OCI-M2 (cell line): Measurements from ENCODE around the gene CD300LG.
A peak's percentile ranks its signal among the peaks of the same experiment; 100 is the strongest.
"Not testable (repeated sequence)": the region's sequence is repeated elsewhere in the genome, so short reads cannot be mapped to it uniquely, and the experiment has no call there.

Source experiments
- DNase-seq: peaks from one replicate; lab custom pipeline; 2025; ENCODE audit not compliant: unreplicated experiment; lab: John Stamatoyannopoulos, UW

CD300LG gene

DNA sequence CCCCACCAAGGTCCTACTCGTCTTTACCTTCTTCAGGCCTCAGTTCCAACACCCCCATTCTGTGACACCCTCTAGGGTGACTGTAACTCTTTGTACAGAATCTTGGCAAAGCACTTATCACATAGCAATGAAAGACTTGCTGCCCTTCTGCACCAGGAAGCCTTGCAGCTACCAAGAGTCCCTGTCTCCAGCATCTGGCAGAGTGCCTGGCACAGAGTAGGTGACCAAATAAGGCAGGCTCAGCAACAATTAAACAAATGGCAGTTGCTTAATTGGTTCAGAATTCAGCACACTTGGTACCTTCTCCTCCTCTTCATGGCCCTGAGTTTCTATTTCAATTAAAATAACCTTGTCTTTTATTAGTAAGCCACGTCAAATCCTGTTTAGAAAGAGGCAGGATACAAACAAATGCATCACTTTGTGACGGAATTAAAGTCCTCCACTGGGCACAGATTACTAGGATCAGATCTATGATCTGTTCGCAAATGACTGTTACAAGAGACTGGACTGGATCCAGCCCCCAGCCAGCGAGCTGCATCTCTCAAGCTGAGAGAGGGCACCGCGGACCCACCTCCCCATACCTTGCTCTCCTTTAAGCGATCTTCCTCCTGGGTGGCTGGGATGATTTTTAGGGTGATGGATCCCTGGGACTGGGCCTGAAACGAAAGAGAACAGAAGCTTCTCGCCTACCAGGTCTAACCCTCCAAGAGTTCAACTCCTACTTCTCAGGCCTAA, 23.5 kb upstream of the CD300LG start:
- no peak for DNase-seq

DNA sequence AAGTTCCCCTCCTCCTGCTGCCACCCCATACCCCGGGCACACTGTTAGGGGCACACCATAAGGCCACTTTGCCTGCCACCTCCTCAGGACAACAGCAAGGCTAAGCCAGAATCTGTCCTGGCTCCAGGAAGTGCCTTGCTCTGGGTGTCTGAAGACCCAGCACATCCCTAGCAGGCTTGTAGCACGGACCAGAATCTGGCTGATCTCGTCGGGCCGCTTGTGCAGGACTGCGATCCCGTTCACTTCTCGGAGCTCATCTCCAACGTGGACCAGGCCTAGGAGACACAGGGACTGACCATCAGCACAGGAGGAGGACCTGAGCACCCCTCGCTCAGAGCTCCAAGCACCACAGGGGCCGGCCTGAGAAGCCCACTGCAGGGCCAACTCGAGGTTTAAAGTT, 21.4 kb upstream of the CD300LG start:
- no peak for DNase-seq

DNA sequence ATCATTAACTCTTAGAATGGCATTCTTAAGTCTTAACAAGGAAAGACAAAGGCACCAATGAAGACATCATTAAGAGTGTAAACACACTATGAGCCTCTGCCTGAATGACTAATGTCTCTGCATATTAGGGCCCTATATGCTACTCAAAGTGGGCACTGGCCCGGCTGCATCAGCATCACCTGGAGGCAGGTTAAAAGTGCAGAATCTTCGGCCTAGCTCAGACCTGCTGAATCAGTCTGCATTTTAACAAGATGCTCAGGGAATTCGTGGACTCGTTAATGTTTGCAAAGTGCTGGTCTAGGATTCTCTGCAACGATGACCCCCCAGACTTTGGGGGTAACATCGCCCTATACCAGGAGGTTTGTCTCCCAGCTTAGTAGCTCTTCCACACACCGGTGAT, 20.8 kb upstream of the CD300LG start:
- no peak for DNase-seq

DNA sequence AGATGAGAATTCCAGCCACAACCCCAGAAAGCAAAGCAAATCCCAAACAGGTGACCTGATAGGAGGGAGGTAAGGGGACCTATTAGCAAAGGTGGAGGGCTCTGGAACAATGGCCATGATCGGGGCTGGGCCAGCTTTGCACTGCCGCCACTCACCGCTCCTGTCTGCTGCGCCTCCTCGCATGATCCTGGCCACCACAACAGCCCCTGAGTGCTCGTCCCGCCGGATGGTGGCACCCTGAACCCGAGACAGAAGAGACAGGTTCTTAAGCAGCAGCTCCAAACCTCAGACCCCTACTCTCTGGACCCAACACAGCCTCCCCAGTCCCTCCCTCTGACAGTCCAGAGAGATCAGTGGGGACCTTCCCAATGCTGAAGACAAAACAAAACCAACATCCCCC, 19.4 kb upstream of the CD300LG start:
- no peak for DNase-seq

DNA sequence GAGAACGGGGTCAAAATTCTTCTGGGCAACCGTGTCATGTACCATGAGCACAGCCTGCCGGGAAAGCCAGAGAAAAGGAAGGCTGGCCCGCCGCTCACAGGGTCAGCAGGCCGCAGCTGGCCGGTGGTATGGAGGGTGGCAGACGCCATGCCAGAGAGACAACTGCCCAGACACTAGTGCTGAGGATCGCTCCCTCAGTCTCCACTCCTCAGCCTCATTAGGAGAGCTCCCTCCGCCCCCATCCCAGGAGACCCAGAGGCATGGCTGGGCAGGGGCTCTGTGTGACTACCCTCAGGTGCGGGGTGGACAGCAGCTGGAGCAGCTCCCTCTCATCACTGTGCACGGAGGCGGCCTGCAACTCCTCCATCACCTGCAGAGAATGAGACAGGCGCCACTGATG, 17.2 kb upstream of the CD300LG start:
- no peak for DNase-seq

DNA sequence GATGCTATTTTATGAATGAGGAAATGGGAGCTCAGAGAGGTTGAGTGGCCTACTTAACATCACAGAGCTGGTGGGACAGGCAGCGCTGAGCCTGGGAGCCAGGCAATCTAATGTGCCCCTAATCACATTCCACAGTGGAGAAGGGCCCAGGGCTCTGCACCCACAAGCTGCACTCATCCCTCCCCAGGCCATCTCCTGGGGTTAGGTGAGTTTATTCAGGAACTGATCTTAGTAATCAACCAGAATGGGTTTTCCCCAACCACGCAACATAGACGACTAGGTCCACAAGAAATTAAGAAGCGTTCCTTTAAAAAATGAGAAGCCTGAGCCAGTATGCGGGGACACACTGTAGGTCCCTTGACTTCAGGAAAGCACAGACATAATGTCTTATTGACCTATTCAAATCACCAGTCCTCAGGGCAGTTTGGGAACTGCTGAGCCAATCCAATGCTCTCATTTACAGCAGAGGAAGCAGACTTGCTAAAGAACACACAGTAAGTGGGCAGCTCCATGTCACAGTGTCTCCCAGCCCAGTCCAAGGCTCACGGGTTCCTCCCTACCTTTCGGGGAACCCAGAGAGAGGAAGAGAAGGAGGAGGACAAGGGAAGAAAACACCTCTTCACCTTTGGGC, 16.4 kb upstream of the CD300LG start:
- no peak for DNase-seq

DNA sequence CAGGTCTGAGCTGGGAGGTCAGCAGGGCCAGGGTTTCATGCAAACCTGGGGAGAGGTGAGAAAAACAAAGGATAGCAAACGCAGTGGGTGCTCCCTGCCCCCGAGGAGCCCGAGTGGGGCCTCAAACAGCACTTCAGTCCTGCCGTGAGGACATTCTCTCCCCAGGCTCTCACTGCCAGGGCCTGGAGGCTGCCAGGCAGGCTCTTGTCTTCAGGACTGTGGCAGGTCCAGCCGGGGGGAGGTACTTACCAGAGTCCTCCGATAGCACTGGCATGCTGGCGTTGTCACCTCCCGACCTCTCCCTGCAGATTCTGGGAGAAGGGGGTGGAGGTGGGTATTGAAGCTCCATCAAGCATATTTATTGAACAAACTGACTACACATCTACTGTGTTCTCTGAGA, 15.3 kb upstream of the CD300LG start:
- no peak for DNase-seq

DNA sequence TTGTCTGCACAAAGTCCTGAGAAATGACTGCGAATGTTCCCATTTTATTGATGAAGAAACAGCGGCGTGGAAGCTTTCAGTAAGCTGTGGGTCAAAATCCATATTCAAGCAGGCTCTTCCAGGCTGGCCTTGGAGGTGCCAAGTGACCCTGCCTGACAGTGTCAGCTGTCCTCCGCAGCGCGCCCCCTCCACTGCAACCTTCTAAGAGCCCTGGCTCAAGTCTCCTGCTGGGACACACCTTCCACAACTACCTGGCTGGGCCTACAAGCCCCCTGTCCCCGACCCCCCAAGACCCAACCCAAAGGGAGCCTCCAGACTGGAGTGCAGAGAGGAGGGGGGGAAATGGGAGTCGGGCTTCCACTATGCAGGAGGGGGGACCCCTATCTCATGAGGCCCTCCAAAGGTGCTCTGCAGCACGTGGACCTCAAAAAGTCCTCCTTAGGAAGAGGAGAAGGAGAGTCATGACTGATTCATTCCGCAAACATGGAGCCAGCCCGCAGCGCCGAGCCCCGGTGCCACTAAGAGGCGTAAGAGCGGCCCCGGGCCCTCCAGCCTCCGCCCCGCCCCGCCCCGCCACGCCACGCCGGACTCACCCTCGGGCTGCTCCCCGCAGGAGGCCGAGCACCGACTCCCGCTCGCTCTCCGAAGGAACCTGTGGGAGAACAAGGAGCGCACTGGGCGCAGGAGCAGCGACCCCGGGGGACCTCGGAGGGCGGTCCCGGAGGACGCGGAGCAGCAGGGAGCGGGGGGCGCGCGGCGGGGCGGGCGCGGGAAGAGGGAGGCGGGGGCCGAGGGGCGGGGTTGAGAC, 14.6 kb upstream of the CD300LG start:
- no peak for DNase-seq

DNA sequence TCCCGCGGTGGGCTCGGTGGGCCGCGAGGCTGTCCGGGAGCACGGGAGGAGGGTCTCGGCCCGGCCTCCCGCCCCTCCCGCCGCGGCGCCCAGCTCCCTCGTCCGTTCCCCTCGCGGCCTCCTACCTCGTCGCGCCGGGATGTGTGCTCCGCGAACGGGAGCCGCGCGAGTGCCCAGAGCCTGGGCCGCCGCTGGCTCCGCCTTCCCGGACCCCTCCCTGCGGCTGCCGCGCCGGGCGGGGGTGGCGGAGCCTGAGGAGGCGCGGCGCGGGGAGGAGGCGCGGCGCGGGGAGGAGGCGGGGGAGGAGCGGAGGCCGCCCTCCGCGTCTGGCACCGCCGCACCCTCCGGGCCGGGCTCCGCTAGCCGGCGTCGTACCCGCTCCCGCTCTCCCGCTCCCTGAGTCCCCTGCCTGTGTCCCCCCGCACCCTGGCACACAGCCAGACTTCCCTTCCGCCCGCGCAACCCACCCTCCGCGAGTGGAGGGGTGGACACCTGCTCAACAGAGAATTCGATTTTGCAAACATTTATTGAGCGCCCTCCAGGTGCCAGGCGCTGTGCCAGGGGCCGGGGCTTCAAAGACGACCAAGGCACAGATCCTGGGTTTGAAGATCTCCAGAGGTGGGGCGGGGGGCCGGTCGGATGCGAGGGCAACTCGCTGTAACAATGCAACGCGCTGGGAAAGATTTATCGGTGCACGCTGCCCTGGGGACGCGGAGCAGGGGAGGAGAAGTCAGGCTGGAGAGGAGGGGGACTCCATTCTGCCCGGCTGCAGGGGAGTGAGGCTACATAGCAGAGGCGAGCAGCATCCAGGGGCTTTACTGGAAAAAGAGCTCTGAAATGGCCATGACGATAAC, 13.8 kb upstream of the CD300LG start, which contains the start of gene MPP3:
Gene MPP3, minus strand, starts transcription at position 171 of the 854 bp plus-strand sequence. CDS start 1,240 bp downstream, outside the sequence.
- no peak for DNase-seq

DNA sequence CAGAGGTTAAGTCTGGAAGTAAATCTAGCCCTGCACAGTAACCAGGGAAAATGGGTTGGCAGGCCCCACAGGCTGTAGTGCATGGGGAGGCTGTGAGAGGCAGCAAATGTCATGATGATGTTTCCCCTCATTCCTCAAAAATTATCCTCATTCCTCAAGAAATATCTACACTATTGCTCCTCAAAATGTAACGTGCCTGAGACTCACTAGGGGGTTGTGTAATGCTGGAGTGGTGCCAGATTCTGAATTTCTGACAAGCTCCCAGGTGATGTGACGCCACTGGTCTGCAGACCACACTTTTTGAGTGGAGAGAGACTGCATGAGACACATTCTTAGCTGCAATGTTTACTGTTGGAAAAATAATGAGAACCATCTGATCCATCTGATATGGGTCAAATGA, 12.9 kb upstream of the CD300LG start:
- no peak for DNase-seq

DNA sequence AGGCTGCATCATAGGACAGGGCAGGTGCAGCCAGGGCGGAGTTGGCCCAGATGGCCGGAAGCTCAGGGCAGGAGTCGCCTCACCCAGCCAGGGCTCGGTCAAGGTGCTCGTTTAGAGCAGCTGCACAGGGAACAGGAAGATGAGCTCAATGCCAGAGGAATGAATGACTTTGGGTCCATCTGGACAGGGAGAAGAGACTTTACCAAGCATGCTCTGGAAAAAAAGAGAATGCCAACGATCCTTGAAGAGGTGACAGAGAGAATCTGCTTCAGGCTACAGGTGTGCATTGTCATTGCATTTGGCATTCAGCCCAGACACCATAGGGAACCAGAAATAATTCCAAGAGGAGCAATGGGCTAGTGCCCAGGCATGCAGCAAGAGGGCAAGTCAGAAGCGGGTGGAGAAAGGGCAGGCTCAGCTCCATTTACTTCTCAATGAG, 7.3 kb upstream of the CD300LG start:
- no peak for DNase-seq

DNA sequence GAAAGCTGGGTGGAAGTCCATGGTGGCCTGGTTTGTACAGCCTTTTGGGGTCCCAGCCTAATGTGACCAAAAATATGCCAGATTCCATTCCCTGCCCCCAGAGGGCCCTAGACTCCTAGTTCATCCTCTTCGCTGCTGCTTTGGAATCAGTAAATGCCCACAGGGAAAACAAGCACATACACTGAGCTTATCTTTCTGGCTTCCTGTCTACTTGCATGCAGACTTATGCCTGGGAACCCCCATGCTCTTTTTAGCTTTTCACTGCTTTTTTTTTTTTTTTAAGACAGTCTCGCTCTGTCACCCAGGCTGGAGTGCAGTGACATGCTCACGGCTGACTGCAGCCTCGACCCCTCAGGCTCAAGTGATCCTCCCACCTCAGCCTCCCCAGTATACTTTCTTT, 6.2 kb upstream of the CD300LG start:
- DNase-seq = peak; percentile 53

DNA sequence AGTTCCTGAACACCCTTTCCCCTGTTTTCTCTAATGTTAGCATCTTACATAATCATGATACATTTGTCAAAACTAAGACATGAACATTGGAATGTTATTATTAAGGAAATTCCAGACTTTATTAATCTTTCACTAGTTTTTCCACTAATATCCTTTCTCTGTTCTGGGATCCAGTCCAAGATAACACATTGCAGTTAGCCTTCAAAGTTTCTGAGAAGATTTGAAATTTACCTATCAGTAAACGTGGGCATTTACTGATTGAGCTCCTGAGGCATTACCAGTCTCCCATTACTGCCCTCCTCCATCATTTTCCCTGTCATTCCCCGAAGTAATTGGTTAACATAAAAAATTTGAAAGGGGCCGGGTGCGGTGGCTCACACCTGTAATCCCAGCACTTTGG, 5.7 kb upstream of the CD300LG start:
- DNase-seq = no peak

DNA sequence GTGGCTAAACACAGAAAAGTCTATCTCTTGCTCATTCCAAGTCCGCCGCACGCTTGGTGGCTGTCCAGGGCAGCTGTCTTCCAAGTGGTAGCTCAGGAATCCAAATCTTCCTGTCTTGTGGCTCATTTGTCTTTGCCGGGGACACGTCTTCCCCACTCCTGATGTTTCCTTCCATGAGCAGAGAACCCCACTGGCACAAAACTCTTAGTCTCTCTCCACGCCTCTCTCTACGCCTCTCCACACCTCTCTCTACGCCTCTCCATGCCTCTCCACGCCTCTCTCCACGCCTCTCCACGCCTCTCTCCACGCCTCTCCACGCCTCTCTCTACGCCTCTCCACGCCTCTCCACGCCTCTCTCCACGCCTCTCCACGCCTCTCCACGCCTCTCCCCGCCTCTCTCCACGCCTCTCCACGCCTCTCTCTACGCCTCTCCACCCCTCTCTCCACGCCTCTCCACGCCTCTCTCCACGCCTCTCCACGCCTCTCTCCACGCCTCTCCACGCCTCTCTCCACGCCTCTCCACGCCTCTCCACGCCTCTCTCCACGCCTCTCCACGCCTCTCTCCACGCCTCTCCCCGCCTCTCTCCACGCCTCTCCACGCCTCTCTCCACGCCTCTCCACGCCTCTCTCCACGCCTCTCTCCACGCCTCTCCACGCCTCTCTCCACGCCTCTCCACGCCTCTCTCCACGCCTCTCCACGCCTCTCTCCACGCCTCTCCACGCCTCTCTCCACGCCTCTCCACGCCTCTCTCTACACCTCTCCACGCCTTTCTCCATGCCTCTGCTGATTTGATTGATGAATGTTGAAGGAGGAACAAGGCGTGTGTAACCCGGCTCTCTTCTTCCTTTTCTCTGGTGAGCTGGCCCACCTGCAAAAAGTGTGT, 4.6 kb upstream of the CD300LG start:
- DNase-seq = not testable (repeated sequence)

DNA sequence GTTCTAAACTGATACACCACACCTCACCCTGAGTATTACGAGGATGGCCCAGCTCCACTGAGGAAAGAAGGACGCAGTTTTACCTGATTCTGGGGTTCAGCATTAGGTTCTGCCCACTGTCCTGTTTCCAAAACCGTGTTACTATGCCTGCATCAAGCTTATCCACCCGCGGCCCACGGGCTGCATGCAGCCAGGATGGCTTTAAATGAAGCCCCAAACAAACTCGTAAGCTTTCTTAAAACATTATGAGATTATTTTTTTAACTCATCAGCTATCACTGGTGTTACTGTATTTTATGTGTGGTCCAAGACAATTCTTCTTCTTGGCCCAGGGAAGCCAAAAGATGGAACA, 4.0 kb upstream of the CD300LG start:
- no peak for DNase-seq

DNA sequence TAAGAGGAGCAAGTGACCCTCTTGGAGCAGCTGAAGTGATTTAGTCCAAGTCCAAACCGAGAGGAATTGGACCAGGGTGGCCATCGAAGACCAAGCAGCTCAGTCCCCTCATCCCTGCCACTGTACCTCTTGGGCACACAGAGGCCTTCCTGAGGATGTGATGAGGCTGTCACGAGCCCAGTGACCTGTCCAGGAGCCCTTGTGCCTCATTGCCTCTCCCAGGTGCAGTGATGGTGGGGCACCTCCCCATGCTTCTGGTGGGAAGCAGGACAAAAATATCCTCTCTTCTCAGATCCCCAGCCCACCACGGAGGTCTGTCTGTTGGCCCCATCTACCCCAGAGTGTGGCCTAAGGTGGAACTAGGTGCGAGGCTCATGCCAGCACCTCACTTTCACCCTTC, 2.7 kb upstream of the CD300LG start:
- DNase-seq = no peak

DNA sequence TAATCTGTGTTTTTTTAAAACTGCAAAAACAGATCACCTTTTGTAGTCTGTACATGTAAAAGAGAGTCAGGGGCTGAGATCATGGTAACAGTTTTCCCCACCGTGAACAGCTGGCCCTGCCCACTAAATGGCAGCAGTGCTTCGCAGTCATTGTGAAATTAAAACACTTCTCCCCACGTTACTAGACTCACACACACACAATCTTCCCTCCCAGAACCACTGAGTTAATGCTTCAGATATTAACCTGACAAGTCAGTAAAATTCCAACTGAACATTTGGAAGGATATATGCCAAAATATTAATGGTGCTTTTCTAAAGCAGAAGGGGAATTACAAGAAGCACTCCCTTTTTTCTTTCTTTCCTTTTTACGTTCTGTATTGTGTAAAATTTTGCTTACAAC, 1.2 kb upstream of the CD300LG start:
- DNase-seq = no peak

DNA sequence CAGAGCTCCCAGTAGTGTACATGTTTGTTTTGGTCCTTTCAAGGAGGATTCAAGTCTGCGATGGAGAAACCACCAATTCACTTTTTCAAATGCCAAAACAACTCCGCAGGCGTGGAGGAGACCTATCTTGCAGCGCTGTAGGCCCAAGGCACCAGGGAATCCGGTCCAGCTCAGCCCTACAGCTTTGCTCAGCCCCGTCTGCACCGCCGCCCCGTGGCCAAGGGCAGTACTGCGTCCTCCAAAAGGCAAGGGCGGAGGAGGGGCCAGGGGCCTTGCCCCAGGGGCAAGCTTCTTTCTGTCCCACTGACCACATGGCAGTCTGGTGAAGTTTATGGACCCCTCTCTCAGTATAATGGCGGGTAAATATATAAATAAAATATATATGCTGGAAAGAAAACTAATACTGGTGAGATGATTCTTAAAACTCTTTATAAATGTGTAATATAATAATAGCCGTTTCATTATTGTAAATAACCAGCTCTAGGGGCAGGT, 709 bp upstream of the CD300LG start:
- peak; percentile 18 for DNase-seq

DNA sequence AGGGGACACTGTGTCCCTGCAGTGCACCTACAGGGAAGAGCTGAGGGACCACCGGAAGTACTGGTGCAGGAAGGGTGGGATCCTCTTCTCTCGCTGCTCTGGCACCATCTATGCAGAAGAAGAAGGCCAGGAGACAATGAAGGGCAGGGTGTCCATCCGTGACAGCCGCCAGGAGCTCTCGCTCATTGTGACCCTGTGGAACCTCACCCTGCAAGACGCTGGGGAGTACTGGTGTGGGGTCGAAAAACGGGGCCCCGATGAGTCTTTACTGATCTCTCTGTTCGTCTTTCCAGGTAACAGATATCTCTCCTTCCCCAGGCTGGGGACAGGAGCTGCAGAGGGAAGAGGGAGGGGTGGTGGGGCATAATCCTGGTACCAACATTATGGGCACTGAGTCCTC, 1.6 kb downstream of the CD300LG start:
- no peak for DNase-seq

DNA sequence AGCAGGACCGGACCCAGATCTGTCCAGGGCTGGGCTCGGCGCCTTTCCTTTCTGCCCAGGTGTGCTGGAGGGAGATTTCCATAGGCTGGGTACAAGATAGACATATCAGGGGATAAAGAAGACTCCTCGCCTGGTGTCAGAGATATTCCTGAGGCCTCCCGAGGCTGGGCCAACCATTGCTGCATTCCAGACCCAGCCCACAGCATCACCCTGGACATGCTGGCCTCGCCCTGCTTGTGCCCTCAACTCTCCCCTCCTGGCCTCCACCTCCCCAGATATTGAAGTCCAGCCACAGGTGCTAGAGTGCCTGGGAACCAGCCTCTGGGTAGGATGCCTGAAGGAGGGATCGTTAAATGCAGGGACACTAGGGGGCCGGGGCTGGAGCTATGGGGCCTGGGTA, 2.1 kb downstream of the CD300LG start:
- DNase-seq = no peak
